ENCODE results near the gene SIGLEC9. TPM values are rescaled to one million over a fixed set of nuclear protein-coding genes. Genes with fewer than 3 reads are reported as not detected.

Gene SIGLEC9
- total and polyA plus RNA-seq, 2 donors (not counting 1 experiment from before 2014, with no cell fraction given) = 0.72 TPM; not detected in 1

DNA sequence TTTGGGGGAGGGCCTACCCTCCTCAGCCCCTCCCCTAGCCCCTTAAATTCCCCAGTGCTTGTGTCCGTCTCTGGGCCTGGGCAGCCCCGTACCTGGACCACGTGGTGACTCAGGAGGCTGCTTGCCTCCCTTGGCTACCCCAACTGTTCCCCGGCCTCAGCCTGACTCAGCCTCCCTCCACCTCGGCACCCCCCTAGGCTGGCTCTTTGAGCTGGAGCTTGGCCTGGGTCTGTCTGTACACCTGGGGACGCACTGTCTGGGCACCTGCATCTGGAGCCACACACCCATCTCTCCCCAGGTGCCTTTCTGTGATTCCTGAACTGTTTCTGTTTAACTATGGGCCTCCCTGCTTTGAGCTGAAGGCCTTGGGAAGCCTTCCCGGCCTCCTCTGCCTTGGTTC is 40.2 kb upstream of the SIGLEC9 start:
- WGBS (ENCODE audit: insufficient coverage) = 84% methylated on average over 6 of the region's 7 CpGs
- H3K27ac ChIP-seq (ENCODE audit: low read length in 2 of 2) = no peak overlapping the region
- H3K9me3 ChIP-seq (ENCODE audit: control extremely low read depth in 1 of 3, control insufficient read depth in 2 of 3, insufficient read depth in 1 of 3, low read length in 2 of 3) = no peaks in the 10 kb centered on the region
- no peaks in the 10 kb centered on the region for H3K36me3 ChIP-seq (replicated peaks in 1 of 2; ENCODE audit: control extremely low read depth in 1 of 2, control insufficient read depth in 1 of 2, extremely low read depth in 1 of 2, insufficient read depth in 2 of 2, low read length in 1 of 2)
- no peak for TF ChIP-seq EZH2 (IDR thresholded peaks at IDR 0.05; ENCODE audit: borderline replicate concordance, insufficient read depth, low read depth, low read length, poor library complexity, severe bottlenecking)
- TF ChIP-seq, protein P1, sequence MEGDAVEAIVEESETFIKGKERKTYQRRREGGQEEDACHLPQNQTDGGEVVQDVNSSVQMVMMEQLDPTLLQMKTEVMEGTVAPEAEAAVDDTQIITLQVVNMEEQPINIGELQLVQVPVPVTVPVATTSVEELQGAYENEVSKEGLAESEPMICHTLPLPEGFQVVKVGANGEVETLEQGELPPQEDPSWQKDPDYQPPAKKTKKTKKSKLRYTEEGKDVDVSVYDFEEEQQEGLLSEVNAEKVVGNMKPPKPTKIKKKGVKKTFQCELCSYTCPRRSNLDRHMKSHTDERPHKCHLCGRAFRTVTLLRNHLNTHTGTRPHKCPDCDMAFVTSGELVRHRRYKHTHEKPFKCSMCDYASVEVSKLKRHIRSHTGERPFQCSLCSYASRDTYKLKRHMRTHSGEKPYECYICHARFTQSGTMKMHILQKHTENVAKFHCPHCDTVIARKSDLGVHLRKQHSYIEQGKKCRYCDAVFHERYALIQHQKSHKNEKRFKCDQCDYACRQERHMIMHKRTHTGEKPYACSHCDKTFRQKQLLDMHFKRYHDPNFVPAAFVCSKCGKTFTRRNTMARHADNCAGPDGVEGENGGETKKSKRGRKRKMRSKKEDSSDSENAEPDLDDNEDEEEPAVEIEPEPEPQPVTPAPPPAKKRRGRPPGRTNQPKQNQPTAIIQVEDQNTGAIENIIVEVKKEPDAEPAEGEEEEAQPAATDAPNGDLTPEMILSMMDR (IDR thresholded peaks at IDR 0.05) = no peak
- intact Hi-C loops (cut with micrococcal nuclease) = no loop called here
- no peaks in the 10 kb centered on the region for H3K27me3 ChIP-seq (replicated peaks in 1 of 4; ENCODE audit: control extremely low read depth in 1 of 4, control insufficient read depth in 3 of 4, insufficient read depth in 4 of 4, low read length in 3 of 4)
- H4K20me1 ChIP-seq (ENCODE audit: control insufficient read depth, insufficient read depth, low read length, poor library complexity, severe bottlenecking) = no peaks in the 10 kb centered on the region
- no peak overlapping the region for H3K9ac ChIP-seq (ENCODE audit: low read length)
- no peak for DNase-seq
- Mint-ChIP-seq H3K27me3 (peaks cover 13% of the 10 kb centered on the region), H3K27ac (no peak overlapping the region), H3K9me3 (ENCODE audit: insufficient read depth) (no peaks in the 10 kb centered on the region), H3K4me1 (no peaks in the 10 kb centered on the region), H3K4me3 (no peak overlapping the region)
- H3K79me2 ChIP-seq (ENCODE audit: control insufficient read depth, insufficient read depth, low read length) = no peaks in the 10 kb centered on the region
- ChIA-PET POLR2A (no interaction called here), CTCF (interaction anchor here (0.7 kb wide), 1 partner anchor 10 kb away, joined by 4 read pairs; no protein-coding TSS in a partner anchor)
- H3K4me2 ChIP-seq (replicated peaks; ENCODE audit: low read depth, low read length, poor library complexity, severe bottlenecking) = no peak overlapping the region
- no peak overlapping the region for H2AFZ ChIP-seq (ENCODE audit: insufficient read depth, low read depth, low read length, poor library complexity, severe bottlenecking)
- no peak overlapping the region for H3K4me3 ChIP-seq (ENCODE audit: control extremely low read depth in 1 of 5, extremely low read depth in 1 of 5, insufficient read depth in 1 of 5, low read depth in 2 of 5, low read length in 4 of 5)
- ATAC-seq (ENCODE audit: low read depth) = no peak
- no peaks in the 10 kb centered on the region for H3K4me1 ChIP-seq (ENCODE audit: control insufficient read depth in 2 of 2, insufficient read depth in 2 of 2, low read length in 2 of 2)

DNA sequence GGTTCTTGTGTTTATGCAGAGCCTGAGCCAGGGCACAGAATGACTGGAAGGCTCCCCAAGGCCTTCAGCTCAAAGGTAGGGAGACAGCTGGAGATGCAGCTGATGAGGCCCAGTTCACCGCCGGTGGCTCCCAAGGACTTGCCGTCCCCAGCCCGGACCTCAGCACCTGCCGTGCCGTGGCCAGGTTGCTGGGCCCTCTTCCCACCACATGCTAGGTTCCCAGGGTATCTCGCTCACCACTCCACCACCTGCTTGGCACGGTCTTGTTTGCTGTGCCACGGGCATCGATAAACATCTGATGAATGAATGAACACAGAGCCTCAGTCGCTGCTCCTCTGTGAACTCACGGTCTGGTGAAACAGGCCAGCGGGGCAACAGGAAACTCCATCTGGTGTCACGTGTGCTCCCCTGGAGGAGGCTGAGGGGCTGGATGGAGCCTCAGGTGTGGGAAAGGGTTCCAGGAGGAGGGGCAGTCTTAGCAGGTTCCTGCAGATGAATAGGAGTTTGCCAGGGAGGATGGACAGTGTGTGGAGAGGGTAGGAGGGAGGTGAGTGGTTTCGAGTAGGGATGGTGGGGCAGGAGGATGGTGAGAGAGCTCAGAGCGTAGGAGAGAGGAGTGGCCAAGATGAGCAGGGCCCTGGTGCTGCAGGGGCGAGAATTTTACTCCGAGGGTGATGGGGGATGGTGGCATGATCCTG is 38.4 kb upstream of the SIGLEC9 start:
- POLR2A ChIA-PET = no interaction called here
- Histone ChIP-seq H3K27ac (ENCODE audit: low read length in 2 of 2) (no peak overlapping the region), H3K4me2 (replicated peaks; ENCODE audit: low read depth, low read length, poor library complexity, severe bottlenecking) (no peak overlapping the region), H3K4me3 (ENCODE audit: control extremely low read depth in 1 of 5, extremely low read depth in 1 of 5, insufficient read depth in 1 of 5, low read depth in 2 of 5, low read length in 4 of 5) (no peak overlapping the region), H3K79me2 (ENCODE audit: control insufficient read depth, insufficient read depth, low read length) (no peaks in the 10 kb centered on the region), H4K20me1 (ENCODE audit: control insufficient read depth, insufficient read depth, low read length, poor library complexity, severe bottlenecking) (no peaks in the 10 kb centered on the region), H3K36me3 (replicated peaks in 1 of 2; ENCODE audit: control extremely low read depth in 1 of 2, control insufficient read depth in 1 of 2, extremely low read depth in 1 of 2, insufficient read depth in 2 of 2, low read length in 1 of 2) (no peaks in the 10 kb centered on the region), H2AFZ (ENCODE audit: insufficient read depth, low read depth, low read length, poor library complexity, severe bottlenecking) (no peak overlapping the region), H3K27me3 (replicated peaks in 1 of 4; ENCODE audit: control extremely low read depth in 1 of 4, control insufficient read depth in 3 of 4, insufficient read depth in 4 of 4, low read length in 3 of 4) (no peaks in the 10 kb centered on the region), H3K4me1 (ENCODE audit: control insufficient read depth in 2 of 2, insufficient read depth in 2 of 2, low read length in 2 of 2) (no peaks in the 10 kb centered on the region), H3K9ac (ENCODE audit: low read length) (no peak overlapping the region), H3K9me3 (ENCODE audit: control extremely low read depth in 1 of 3, control insufficient read depth in 2 of 3, insufficient read depth in 1 of 3, low read length in 2 of 3) (no peaks in the 10 kb centered on the region)
- Mint-ChIP-seq H3K4me3 (no peak overlapping the region), H3K27ac (no peak overlapping the region), H3K9me3 (ENCODE audit: insufficient read depth) (no peaks in the 10 kb centered on the region), H3K4me1 (no peaks in the 10 kb centered on the region), H3K27me3 (peaks cover 13% of the 10 kb centered on the region)
- DNase-seq = no peak
- ATAC-seq (ENCODE audit: low read depth) = no peak
- intact Hi-C loops (cut with micrococcal nuclease) = no loop called here
- TF ChIP-seq, protein P1 (IDR thresholded peaks at IDR 0.05) = no peak
- TF ChIP-seq EZH2 (IDR thresholded peaks at IDR 0.05; ENCODE audit: borderline replicate concordance, insufficient read depth, low read depth, low read length, poor library complexity, severe bottlenecking) = no peak
- WGBS (ENCODE audit: insufficient coverage) = 91% methylated on average over 18 of the region's 18 CpGs
- CTCF ChIA-PET = no interaction called here
